Stomach (tissue), 9 donors: ENCODE measurements around the gene CFAP61. TPM values are rescaled to one million over a fixed set of nuclear protein-coding genes. Genes with fewer than 3 reads are reported as not detected.
A peak's percentile ranks its signal among the peaks of the same experiment; 100 is the strongest.

Source experiments
- DNase-seq, 2 donors: peaks; one replicate each; pipeline versions ENCODE4 v3.0.0 to v3.0.0-alpha.2; 2013 to 2019
- H3K27ac ChIP-seq, 5 donors: fragments of 200-600 bp in 4 of 5; sonication (generic) in 4 of 5; one replicate each; pipeline ENCODE4 v1.5.1; 2013 to 2019; ENCODE audit warnings: mild to moderate bottlenecking in 1 of 5, moderate library complexity in 1 of 5
- H3K27me3 ChIP-seq, 3 donors: fragments of 200-600 bp; sonication (generic); one replicate each; pipeline ENCODE4 v1.5.1; 2017 to 2019; ENCODE audit warnings: mixed run types in 1 of 3
- H3K36me3 ChIP-seq, 4 donors: fragments of 200-600 bp; sonication (generic); 1 replicate in 3 of 4; 2 replicates in 1 of 4; pipeline ENCODE4 v1.5.1; 2016 to 2019
- H3K4me1 ChIP-seq, 4 donors: fragments of 200-600 bp; sonication (generic); one replicate each; pipeline ENCODE4 v1.5.1; 2016 to 2019
- H3K4me3 ChIP-seq, 4 donors: fragments of 200-600 bp; sonication (generic) in 3 of 4; one replicate each; pipeline ENCODE4 v1.5.1; 2016 to 2019; ENCODE audit warnings: mild to moderate bottlenecking in 1 of 4
- H3K9me3 ChIP-seq, 4 donors: fragments of 200-600 bp; sonication (generic); one replicate each; pipeline ENCODE4 v1.5.1; 2016 to 2019
- CTCF ChIP-seq, 7 experiments: fragments of 450-650 bp in 4 of 7; fragments of 200-600 bp in 3 of 7; sonication (generic) in 3 of 7; IDR thresholded peaks; one replicate each; pipeline ENCODE4 v1.5.1; 2016 to 2019; ENCODE audit warnings: antibody characterized with exemption in 7 of 7, control low read depth in 2 of 7, mild to moderate bottlenecking in 1 of 7
- EP300 ChIP-seq: sonication (generic); formaldehyde crosslinking; IDR thresholded peaks from one replicate; pipeline ENCODE4 v1.6.1; 2017; ENCODE audit warnings: antibody characterized with exemption
- POLR2A ChIP-seq, 4 donors: fragments of 450-650 bp; IDR thresholded peaks; one replicate each; pipeline ENCODE4 v1.6.1; 2016; ENCODE audit warnings: antibody characterized with exemption in 4 of 4, control low read depth in 2 of 4, mild to moderate bottlenecking in 1 of 4, moderate library complexity in 1 of 4
- POLR2AphosphoS5 ChIP-seq, 3 donors: sonication (generic); formaldehyde crosslinking; IDR thresholded peaks; one replicate each; pipeline ENCODE4 v1.6.1; 2016; ENCODE audit warnings: antibody characterized with exemption in 3 of 3
- WGBS, 5 donors: extraction: QIAGEN DNeasy Blood & Tissue Kit in 3 of 5; methylation state at CpG; one replicate each; pipeline versions ENCODE4 v1.1.5 to v1.1.7; 2013 to 2018; 5-methylcytosine and 5-hydroxymethylcytosine counted together
- intact Hi-C: fragments of 100-400 bp; cut with DNase I; formaldehyde crosslinking; loops from one replicate; pipeline ENCODE4 v1.15.1; 2023; ENCODE audit warnings: low total_unique reads
- polyA plus RNA-seq, 3 donors: library from polyadenylated mRNA; stranded (reverse); fragments of 200-250 nt; gene quantifications; one replicate each; pipeline ENCODE4 v1.2.3, GENCODE V29; 2013
- total RNA-seq, 5 donors: library from RNA; depleted of rRNA; stranded (reverse); fragments of >200 nt; gene quantifications; one replicate each; pipeline versions ENCODE4 v1.1.0 to v1.2.3, GENCODE V29; 2014 to 2016
- donor health status: healthy with polysubstance abuse.
- donor health status: Bipolar disorder and iron deficiency.
- donor health status: healthy.

The CFAP61 gene
- total and polyA plus RNA-seq, 8 donors, result not detected

- Histone ChIP-seq H3K36me3 (no peaks in the 10 kb centered on the region), H3K27me3 (peaks cover 0 to 13% (median 0%) of the 10 kb centered on the region in 3 donors), H3K4me1 (peaks cover 0 to 20% (median 8%) of the 10 kb centered on the region in 4 donors), H3K27ac (peak overlapping the region in 1 of 5 donors; percentile 49), H3K4me3 (no peak overlapping the region), H3K9me3 (no peaks in the 10 kb centered on the region)
- 72 to 85% (median 79%) methylated on average over 9 of the region's 9 CpGs for WGBS, 5 donors
- intact Hi-C loops, result loop anchor here (5.0 kb wide), 1 partner anchor 157 kb away; no protein-coding TSS in a partner anchor
- DNase-seq, result peak in 1 of 2 donors; percentile 31
- TF ChIP-seq CTCF (IDR thresholded peaks at IDR 0.05) (no peak), EP300 (no peak), POLR2AphosphoS5 (IDR thresholded peaks at IDR 0.05) (no peak), POLR2A (IDR thresholded peaks at IDR 0.05) (no peak)
Observed at GRCh38 chr20:20085071-20085470, 32.7 kb downstream of the CFAP61 start.

GRCh38 chr20:20085812-20086211 lies 33.5 kb downstream of the CFAP61 start:
- Histone ChIP-seq H3K4me3 (no peak overlapping the region), H3K9me3 (no peaks in the 10 kb centered on the region), H3K36me3 (no peaks in the 10 kb centered on the region), H3K27ac (peak overlapping the region in 1 of 5 donors; percentile 49), H3K4me1 (peaks cover 0 to 20% (median 8%) of the 10 kb centered on the region in 4 donors), H3K27me3 (peaks cover 0 to 11% (median 0%) of the 10 kb centered on the region in 3 donors)
- 25 to 37% (median 26%) methylated on average over 2 of the region's 2 CpGs for WGBS, 5 donors
- intact Hi-C loops, result loop anchor here (5.0 kb wide), 1 partner anchor 156 kb away; no protein-coding TSS in a partner anchor
- DNase-seq, result peak in 1 of 2 donors; percentile 35
- peak in 2 of 3 donors; percentile 33 to 55 for TF ChIP-seq POLR2AphosphoS5 (IDR thresholded peaks at IDR 0.05)
- peak; percentile 89 for TF ChIP-seq EP300
- no peak for TF ChIP-seq POLR2A (IDR thresholded peaks at IDR 0.05)

- Histone ChIP-seq H3K27ac (no peak overlapping the region), H3K36me3 (no peaks in the 10 kb centered on the region), H3K4me1 (peaks cover 0 to 18% (median 5%) of the 10 kb centered on the region in 4 donors), H3K27me3 (no peaks in the 10 kb centered on the region), H3K9me3 (no peaks in the 10 kb centered on the region), H3K4me3 (no peak overlapping the region)
- no peak for DNase-seq
- TF ChIP-seq CTCF (IDR thresholded peaks at IDR 0.05), result no peak
- TF ChIP-seq EP300, result no peak
- TF ChIP-seq POLR2AphosphoS5 (IDR thresholded peaks at IDR 0.05), result no peak
- TF ChIP-seq POLR2A (IDR thresholded peaks at IDR 0.05), result no peak
- 58 to 78% (median 72%) methylated on average over 4 of the region's 4 CpGs for WGBS, 5 donors
- intact Hi-C loops, result loop anchor here (5.0 kb wide), 1 partner anchor 153 kb away; no protein-coding TSS in a partner anchor
Observed at GRCh38 chr20:20089018-20089417, 36.7 kb downstream of the CFAP61 start.

GRCh38 chr20:20089939-20090338 lies 37.6 kb downstream of the CFAP61 start:
- intact Hi-C loops, result loop anchor here (5.0 kb wide), 1 partner anchor 152 kb away; no protein-coding TSS in a partner anchor
- Histone ChIP-seq H3K36me3 (no peaks in the 10 kb centered on the region), H3K9me3 (no peaks in the 10 kb centered on the region), H3K27ac (no peak overlapping the region), H3K27me3 (no peaks in the 10 kb centered on the region), H3K4me3 (no peak overlapping the region), H3K4me1 (peaks cover 0 to 10% (median under 1%) of the 10 kb centered on the region in 4 donors)
- no peak for DNase-seq
- 75 to 88% (median 77%) methylated on average over 1 of the region's 1 CpG for WGBS, 5 donors
- TF ChIP-seq POLR2AphosphoS5 (IDR thresholded peaks at IDR 0.05), result no peak
- TF ChIP-seq CTCF (IDR thresholded peaks at IDR 0.05), result no peak
- TF ChIP-seq EP300, result no peak
- TF ChIP-seq POLR2A (IDR thresholded peaks at IDR 0.05), result no peak

- no peaks in the 10 kb centered on the region for H3K9me3 ChIP-seq
- no peaks in the 10 kb centered on the region for H3K36me3 ChIP-seq
- 82 to 95% (median 93%) methylated on average over 4 of the region's 4 CpGs for WGBS, 5 donors
- TF ChIP-seq POLR2AphosphoS5 (IDR thresholded peaks at IDR 0.05), result no peak
- no peak for TF ChIP-seq CTCF (IDR thresholded peaks at IDR 0.05)
- TF ChIP-seq POLR2A (IDR thresholded peaks at IDR 0.05), result no peak
- no peak for TF ChIP-seq EP300
- intact Hi-C loops, result no loop called here
- H3K27me3 ChIP-seq, result peaks cover 0 to 8% (median 0%) of the 10 kb centered on the region in 3 donors
- DNase-seq, result no peak
- H3K4me3 ChIP-seq, result no peak overlapping the region
- no peak overlapping the region for H3K27ac ChIP-seq
- no peaks in the 10 kb centered on the region for H3K4me1 ChIP-seq
Observed at GRCh38 chr20:20092827-20093226, 40.5 kb downstream of the CFAP61 start.
